K562 (cell line): ENCODE data around the gene DEF6. TPM values are rescaled to one million over a fixed set of nuclear protein-coding genes. Genes with fewer than 3 reads are reported as not detected.

Experiments
- CBX3 ChIP-seq, 2 experiments: IDR thresholded peaks; 1 replicate in 1 of 2; 2 replicates in 1 of 2; pipeline ENCODE4 v1.6.1; 2012; ENCODE audit warnings: inconsistent platforms in 2 of 2, low read length in 2 of 2, borderline replicate concordance in 1 of 2, control low read depth in 1 of 2
- CLOCK ChIP-seq: fragments of 250-450 bp; sonication (Bioruptor Pico); IDR thresholded peaks from 2 replicates; pipeline ENCODE4 v1.4.0; 2020; ENCODE audit warnings: mild to moderate bottlenecking, moderate library complexity, borderline replicate concordance
- CREBBP ChIP-seq: IDR thresholded peaks from one replicate; pipeline ENCODE4 v1.6.1; 2012; ENCODE audit warnings: low read depth, mild to moderate bottlenecking, control low read depth, inconsistent platforms, low read length
- CXXC5 ChIP-seq: fragments of 250-450 bp; sonication (Bioruptor Pico); IDR thresholded peaks from 2 replicates; pipeline ENCODE4 v1.8.0; 2022; ENCODE audit warnings: inconsistent platforms, mild to moderate bottlenecking, moderate library complexity
- FOXO4 ChIP-seq: fragments of 450-650 bp; formaldehyde crosslinking; IDR thresholded peaks from 2 replicates; pipeline ENCODE4 v1.4.0; 2020; ENCODE audit warnings: mild to moderate bottlenecking, moderate library complexity
- GATAD2B ChIP-seq: fragments of 450-650 bp; IDR thresholded peaks from 2 replicates; pipeline ENCODE4 v1.6.1; 2017; ENCODE audit warnings: mild to moderate bottlenecking, borderline replicate concordance
- HNRNPLL ChIP-seq: fragments of 200-400 bp; formaldehyde crosslinking; IDR thresholded peaks from 2 replicates; pipeline ENCODE4 v1.6.1; 2017; ENCODE audit warnings: low read length, low read depth, mild to moderate bottlenecking; ENCODE audit not compliant: poor library complexity, severe bottlenecking
- HNRNPUL1 ChIP-seq: fragments of 200-400 bp; formaldehyde crosslinking; IDR thresholded peaks from 2 replicates; pipeline ENCODE4 v1.6.1; 2017; ENCODE audit warnings: low read length
- MAX ChIP-seq: sonication (generic); formaldehyde crosslinking; IDR thresholded peaks from 2 replicates; pipeline ENCODE4 v1.9.0; 2022; ENCODE audit warnings: mild to moderate bottlenecking, missing genetic modification reagents
- POLR2AphosphoS2 ChIP-seq: IDR thresholded peaks from 2 replicates; pipeline ENCODE4 v1.6.1; 2012; ENCODE audit warnings: low read length, improper control_type of control experiment
- RNF219 ChIP-seq: fragments of 250-450 bp; sonication (Bioruptor Pico); IDR thresholded peaks from 2 replicates; pipeline ENCODE4 v1.5.0; 2022; ENCODE audit warnings: mild to moderate bottlenecking
- SLC30A9 ChIP-seq: fragments of 250-450 bp; sonication (Bioruptor Pico); IDR thresholded peaks from 2 replicates; pipeline ENCODE4 v1.8.0; 2022; ENCODE audit warnings: mild to moderate bottlenecking, moderate library complexity
- SP2 ChIP-seq: IDR thresholded peaks from 2 replicates; pipeline ENCODE4 v1.6.1; 2011; ENCODE audit warnings: mild to moderate bottlenecking, low read depth, low read length, moderate library complexity; ENCODE audit not compliant: poor library complexity, severe bottlenecking; ENCODE audit errors: extremely low read depth
- SRSF3 ChIP-seq: fragments of 200-400 bp; formaldehyde crosslinking; IDR thresholded peaks from 2 replicates; pipeline ENCODE4 v1.6.1; 2016; ENCODE audit warnings: mild to moderate bottlenecking, low read length, moderate library complexity; ENCODE audit not compliant: insufficient read depth
- YBX1 ChIP-seq: fragments of 450-650 bp; IDR thresholded peaks from 2 replicates; pipeline ENCODE4 v1.7.1; 2016; ENCODE audit warnings: mild to moderate bottlenecking
- ZKSCAN3 ChIP-seq: fragments of 250-450 bp; sonication (Bioruptor Pico); IDR thresholded peaks from 2 replicates; pipeline ENCODE4 v1.4.0; 2020
- ZNF124 ChIP-seq: sonication (generic); formaldehyde crosslinking; IDR thresholded peaks from 2 replicates; pipeline ENCODE4 v1.8.1; 2022; ENCODE audit warnings: missing genetic modification reagents
- polyA plus RNA-seq, 8 experiments: library from polyadenylated mRNA; depleted of rRNA in 4 of 8; stranded (reverse) in 5 of 8; unstranded in 3 of 8; fragments of >200 nt; fragmentation: Nextera tagmentation in 2 of 8; fragmentation: Illumina TruSeq in 1 of 8; extraction: Ambion mirVana in 2 of 8; extraction: Trizol in 1 of 8; gene quantifications; 2 replicates each; pipeline versions ENCODE4 v1.2.1 to v1.2.3, GENCODE V29; 2011 to 2014; ENCODE audit warnings: inconsistent platforms in 1 of 8, missing spikeins in 1 of 8
- total RNA-seq, 7 experiments: library from RNA; depleted of rRNA in 6 of 7; stranded (reverse); fragments of >200 nt in 6 of 7; fragmentation: Illumina TruSeq in 2 of 7; extraction: Trizol in 2 of 7; gene quantifications; 2 replicates each; pipeline versions ENCODE4 v1.2.1 to v1.2.3, GENCODE V29; 2011 to 2021; ENCODE audit warnings: low replicate concordance in 1 of 7
- TF ChIP-seq, protein P1 (sequence below): sonication (generic); formaldehyde crosslinking; IDR thresholded peaks from 2 replicates; pipeline ENCODE4 v1.8.1; 2023; ENCODE audit warnings: mild to moderate bottlenecking, missing genetic modification reagents

The DEF6 gene
- total and polyA plus RNA-seq, 9 of the 15 experiments (the other 6 are each of a cell fraction or from before 2014, with no cell fraction given) = 1.3 to 44.6 (median 22.7) TPM

GRCh38 chr6:35259194-35259947 is 38.2 kb upstream of the DEF6 start, which contains the start of gene ZNF76 (continued):
- TF ChIP-seq CXXC5 (CRISPR knock-in tag) = peak; percentile 99
- no peak for TF ChIP-seq RNF219 (CRISPR knock-in tag)
- TF ChIP-seq ZNF124 (CRISPR knock-in tag) = no peak
- TF ChIP-seq, protein P1, sequence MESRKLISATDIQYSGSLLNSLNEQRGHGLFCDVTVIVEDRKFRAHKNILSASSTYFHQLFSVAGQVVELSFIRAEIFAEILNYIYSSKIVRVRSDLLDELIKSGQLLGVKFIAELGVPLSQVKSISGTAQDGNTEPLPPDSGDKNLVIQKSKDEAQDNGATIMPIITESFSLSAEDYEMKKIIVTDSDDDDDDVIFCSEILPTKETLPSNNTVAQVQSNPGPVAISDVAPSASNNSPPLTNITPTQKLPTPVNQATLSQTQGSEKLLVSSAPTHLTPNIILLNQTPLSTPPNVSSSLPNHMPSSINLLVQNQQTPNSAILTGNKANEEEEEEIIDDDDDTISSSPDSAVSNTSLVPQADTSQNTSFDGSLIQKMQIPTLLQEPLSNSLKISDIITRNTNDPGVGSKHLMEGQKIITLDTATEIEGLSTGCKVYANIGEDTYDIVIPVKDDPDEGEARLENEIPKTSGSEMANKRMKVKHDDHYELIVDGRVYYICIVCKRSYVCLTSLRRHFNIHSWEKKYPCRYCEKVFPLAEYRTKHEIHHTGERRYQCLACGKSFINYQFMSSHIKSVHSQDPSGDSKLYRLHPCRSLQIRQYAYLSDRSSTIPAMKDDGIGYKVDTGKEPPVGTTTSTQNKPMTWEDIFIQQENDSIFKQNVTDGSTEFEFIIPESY (CRISPR knock-in tag) = 0 out of 2 replicates have a peak, but pooled peaks have one; percentile 77
- TF ChIP-seq SP2 = no peak
- TF ChIP-seq SRSF3 = no peak
- TF ChIP-seq HNRNPLL = peak; percentile 82
- no peak for TF ChIP-seq CLOCK (CRISPR knock-in tag)
- no peak; a peak in 1 of 3 replicates for TF ChIP-seq CBX3 (IDR thresholded peaks at IDR 0.05; ENCODE audit: borderline replicate concordance in 1 of 2, low read length in 2 of 2)
- TF ChIP-seq MAX = peak; percentile 88
- TF ChIP-seq ZKSCAN3 = no peak
- no peak for TF ChIP-seq CREBBP
- 0 out of 2 replicates have a peak, but pooled peaks have one; percentile 50 for TF ChIP-seq FOXO4 (CRISPR knock-in tag)
- TF ChIP-seq POLR2AphosphoS2 = no peak
- no peak for TF ChIP-seq YBX1
- TF ChIP-seq HNRNPUL1 = no peak
- TF ChIP-seq GATAD2B = peak; percentile 95
- TF ChIP-seq SLC30A9 (CRISPR knock-in tag) = no peak
